Measurements from ENCODE around the gene SORCS2. TPM values are rescaled to one million over a fixed set of nuclear protein-coding genes. Genes with fewer than 3 reads are reported as not detected.

SORCS2 gene
- total RNA-seq, 2 donors from 2014 or later: 1.0 to 4.4 TPM

GRCh38 chr4:7281691-7282665, 89.6 kb downstream of the SORCS2 start:
- no peaks in the 10 kb centered on the region for H3K27me3 ChIP-seq (replicated peaks; ENCODE audit: insufficient read depth)
- 66% methylated on average over 20 of the region's 20 CpGs for WGBS
- H3K9me3 ChIP-seq: no peaks in the 10 kb centered on the region
- DNase-seq (ENCODE audit: low spot score): no peak
- no peaks in the 10 kb centered on the region for H3K36me3 ChIP-seq
- no peaks in the 10 kb centered on the region for H3K4me1 ChIP-seq (replicated peaks)
- intact Hi-C loops (cut with DNase I): no loop called here
- H3K4me3 ChIP-seq: no peak overlapping the region
- TF ChIP-seq CTCF (IDR thresholded peaks at IDR 0.05) (no peak), POLR2AphosphoS5 (IDR thresholded peaks at IDR 0.05) (no peak), POLR2A (IDR thresholded peaks at IDR 0.05) (no peak)
- H3K27ac ChIP-seq: no peak overlapping the region

GRCh38 chr4:7282786-7283440, 90.6 kb downstream of the SORCS2 start:
- no peak for DNase-seq (ENCODE audit: low spot score)
- Histone ChIP-seq H3K27me3 (replicated peaks; ENCODE audit: insufficient read depth) (no peaks in the 10 kb centered on the region), H3K4me1 (replicated peaks) (no peaks in the 10 kb centered on the region), H3K36me3 (no peaks in the 10 kb centered on the region), H3K4me3 (no peak overlapping the region), H3K27ac (no peak overlapping the region), H3K9me3 (no peaks in the 10 kb centered on the region)
- intact Hi-C loops (cut with DNase I): no loop called here
- no peak for TF ChIP-seq POLR2A (IDR thresholded peaks at IDR 0.05)
- TF ChIP-seq POLR2AphosphoS5 (IDR thresholded peaks at IDR 0.05): no peak
- no peak for TF ChIP-seq CTCF (IDR thresholded peaks at IDR 0.05)
- WGBS: 82% methylated on average over 8 of the region's 8 CpGs

- no peak overlapping the region for H3K27ac ChIP-seq
- H3K4me3 ChIP-seq: no peak overlapping the region
- no peaks in the 10 kb centered on the region for H3K4me1 ChIP-seq (replicated peaks)
- no peaks in the 10 kb centered on the region for H3K36me3 ChIP-seq
- TF ChIP-seq POLR2AphosphoS5 (IDR thresholded peaks at IDR 0.05): no peak
- no peak for TF ChIP-seq POLR2A (IDR thresholded peaks at IDR 0.05)
- TF ChIP-seq CTCF (IDR thresholded peaks at IDR 0.05): no peak
- H3K27me3 ChIP-seq (replicated peaks; ENCODE audit: insufficient read depth): no peaks in the 10 kb centered on the region
- no peak for DNase-seq (ENCODE audit: low spot score)
- intact Hi-C loops (cut with DNase I): no loop called here
- WGBS: 63% methylated on average over 34 of the region's 34 CpGs
- no peaks in the 10 kb centered on the region for H3K9me3 ChIP-seq
Observed at GRCh38 chr4:7285244-7286094, 93.1 kb downstream of the SORCS2 start.

GRCh38 chr4:7286170-7286569, 93.8 kb downstream of the SORCS2 start:
- intact Hi-C loops (cut with DNase I): no loop called here
- Histone ChIP-seq H3K27ac (no peak overlapping the region), H3K36me3 (no peaks in the 10 kb centered on the region), H3K4me1 (replicated peaks) (no peaks in the 10 kb centered on the region), H3K9me3 (no peaks in the 10 kb centered on the region), H3K27me3 (replicated peaks; ENCODE audit: insufficient read depth) (no peaks in the 10 kb centered on the region), H3K4me3 (no peak overlapping the region)
- WGBS: 71% methylated on average over 14 of the region's 14 CpGs
- TF ChIP-seq POLR2A (IDR thresholded peaks at IDR 0.05): no peak
- no peak for TF ChIP-seq POLR2AphosphoS5 (IDR thresholded peaks at IDR 0.05)
- no peak for TF ChIP-seq CTCF (IDR thresholded peaks at IDR 0.05)
- DNase-seq (ENCODE audit: low spot score): no peak

Measured in prostate gland (tissue), 2 donors.